ENCODE measurements around the gene USP7.

- TF ChIP-seq, protein P1, sequence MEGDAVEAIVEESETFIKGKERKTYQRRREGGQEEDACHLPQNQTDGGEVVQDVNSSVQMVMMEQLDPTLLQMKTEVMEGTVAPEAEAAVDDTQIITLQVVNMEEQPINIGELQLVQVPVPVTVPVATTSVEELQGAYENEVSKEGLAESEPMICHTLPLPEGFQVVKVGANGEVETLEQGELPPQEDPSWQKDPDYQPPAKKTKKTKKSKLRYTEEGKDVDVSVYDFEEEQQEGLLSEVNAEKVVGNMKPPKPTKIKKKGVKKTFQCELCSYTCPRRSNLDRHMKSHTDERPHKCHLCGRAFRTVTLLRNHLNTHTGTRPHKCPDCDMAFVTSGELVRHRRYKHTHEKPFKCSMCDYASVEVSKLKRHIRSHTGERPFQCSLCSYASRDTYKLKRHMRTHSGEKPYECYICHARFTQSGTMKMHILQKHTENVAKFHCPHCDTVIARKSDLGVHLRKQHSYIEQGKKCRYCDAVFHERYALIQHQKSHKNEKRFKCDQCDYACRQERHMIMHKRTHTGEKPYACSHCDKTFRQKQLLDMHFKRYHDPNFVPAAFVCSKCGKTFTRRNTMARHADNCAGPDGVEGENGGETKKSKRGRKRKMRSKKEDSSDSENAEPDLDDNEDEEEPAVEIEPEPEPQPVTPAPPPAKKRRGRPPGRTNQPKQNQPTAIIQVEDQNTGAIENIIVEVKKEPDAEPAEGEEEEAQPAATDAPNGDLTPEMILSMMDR (IDR thresholded peaks at IDR 0.05): no peak
- no peak for TF ChIP-seq POLR2A (IDR thresholded peaks at IDR 0.05)
- no peak for TF ChIP-seq EP300 (IDR thresholded peaks at IDR 0.05)
- no peak for TF ChIP-seq POLR2AphosphoS5 (IDR thresholded peaks at IDR 0.05)
These were observed 33.2 kb upstream of the USP7 start for GRCh38 chr16:8996891-8997290.

All from gastroesophageal sphincter (tissue), 3 donors.